Activated naive CD4-positive, alpha-beta T cell treated with anti-CD3 and anti-CD28 coated beads, Interleukin-2, amount 10 ng/mL, durations not matched to agents 7 days and 5 days (primary cell): ENCODE data around the gene PTCH2.
A peak's percentile ranks its signal among the peaks of the same experiment; 100 is the strongest.

Source experiments
- CTCF ChIA-PET: fragments of 350-600 bp; sonication (Branson Sonifier 250); formaldehyde crosslinking; loops from one replicate; lab custom pipeline; 2021; ENCODE audit warnings: antibody characterized with exemption; lab: Charles Lee
- DNase-seq: peaks from one replicate; pipeline ENCODE4 v3.0.0-alpha.2; 2020
- H3K27ac Mint-ChIP-seq: one replicate; pipeline ENCODE4 v1.8.0; 2021; ENCODE audit warnings: mild to moderate bottlenecking, moderate library complexity, mixed read lengths
- H3K27me3 Mint-ChIP-seq: one replicate; pipeline ENCODE4 v1.8.0; 2021; ENCODE audit warnings: mild to moderate bottlenecking, mixed read lengths
- H3K36me3 Mint-ChIP-seq: one replicate; pipeline ENCODE4 v1.8.0; 2021; ENCODE audit warnings: mixed read lengths
- H3K4me1 Mint-ChIP-seq: one replicate; pipeline ENCODE4 v1.8.0; 2021; ENCODE audit warnings: mixed read lengths
- H3K4me3 Mint-ChIP-seq: one replicate; pipeline ENCODE4 v1.8.0; 2021; ENCODE audit warnings: mild to moderate bottlenecking, moderate library complexity, mixed read lengths
- H3K9me3 Mint-ChIP-seq: one replicate; pipeline ENCODE4 v1.8.0; 2021; ENCODE audit warnings: mixed read lengths

The PTCH2 gene

DNA sequence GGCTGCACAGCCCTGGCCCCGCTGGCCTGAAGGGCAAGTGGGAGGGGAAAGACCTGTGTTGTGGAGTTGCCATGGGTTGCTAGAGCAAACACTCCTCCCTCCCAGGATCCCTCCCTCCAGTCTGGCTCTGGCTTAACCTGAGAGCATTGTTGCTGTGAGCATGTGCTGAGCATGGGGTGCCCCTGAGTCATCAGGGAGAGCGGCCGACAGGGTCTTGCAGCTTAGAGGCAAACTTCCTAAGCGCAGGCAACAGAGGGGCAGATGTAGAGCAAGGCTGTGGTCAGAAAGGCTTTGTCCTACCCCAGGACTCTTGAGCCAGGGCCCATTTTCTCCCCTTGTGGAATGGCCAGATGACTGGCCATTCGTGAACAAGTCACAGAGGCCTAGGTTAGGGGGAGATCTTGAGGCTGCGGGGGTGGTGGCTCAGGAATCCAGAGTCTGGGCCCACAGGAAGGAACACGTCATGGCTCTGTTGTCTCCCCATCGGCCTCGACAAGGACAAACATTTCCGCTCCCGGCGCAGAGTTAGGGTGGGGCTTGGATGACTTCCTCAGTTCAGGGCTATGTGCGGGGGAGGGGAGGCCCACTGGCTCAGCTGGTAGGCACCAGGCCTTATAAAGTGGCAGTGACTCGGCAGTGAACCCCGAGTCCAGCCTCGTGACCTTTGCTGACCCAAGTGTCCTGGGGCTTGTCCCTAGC, 35.5 kb downstream of the PTCH2 start:
- no peaks in the 10 kb centered on the region for H3K9me3 Mint-ChIP-seq
- H3K4me3 Mint-ChIP-seq: peak overlapping the region; percentile 67
- peaks cover 89% of the 10 kb centered on the region for H3K4me1 Mint-ChIP-seq
- H3K36me3 Mint-ChIP-seq: peaks cover 61% of the 10 kb centered on the region
- H3K27ac Mint-ChIP-seq: peak overlapping the region; percentile 99
- CTCF ChIA-PET: interaction anchor here (1.2 to 4.5 kb wide), 4 partner anchors 7 to 29 kb away, joined by 3 to 39 read pairs (median 24); partner anchors contain the start of gene PLK3
- DNase-seq: peak; percentile 97
- H3K27me3 Mint-ChIP-seq: no peaks in the 10 kb centered on the region

DNA sequence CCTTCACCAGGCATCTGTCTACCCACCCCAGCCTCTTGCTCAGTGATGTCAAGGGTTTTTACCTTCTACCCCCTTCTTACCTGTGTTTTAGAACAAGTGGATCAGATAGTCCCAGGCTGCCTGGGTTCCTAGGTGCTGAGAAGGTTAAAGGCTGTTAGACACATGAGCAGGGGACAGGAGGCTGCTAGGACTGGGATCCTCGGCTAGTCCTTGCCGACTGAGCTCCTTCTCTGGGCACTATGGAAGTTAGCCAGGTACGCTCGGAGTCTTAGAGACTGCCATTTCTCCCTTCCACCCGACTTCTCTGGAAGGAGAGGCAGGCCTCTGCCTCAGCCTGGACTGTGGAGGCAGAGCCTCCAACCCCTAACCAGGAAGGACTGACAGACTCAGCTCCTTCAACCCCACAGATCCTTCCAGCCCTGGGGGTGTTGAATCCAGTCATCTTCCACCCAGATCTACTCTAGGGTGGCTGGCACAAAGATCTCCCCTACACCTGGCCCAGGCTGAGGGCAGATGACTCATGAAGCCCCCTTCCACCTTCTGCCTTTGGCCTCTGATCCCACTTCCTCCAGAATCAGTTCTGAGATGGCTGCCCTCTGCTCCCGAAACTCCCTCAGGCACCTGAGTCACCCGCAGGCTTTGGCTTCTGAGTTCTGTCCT, 36.2 kb downstream of the PTCH2 start, which contains the start of gene DYNLT4:
Gene DYNLT4, minus strand, starts transcription at position 648 of the 660 bp plus-strand sequence. CDS start 683 bp downstream, outside the sequence.
- Mint-ChIP-seq H3K36me3 (peaks cover 63% of the 10 kb centered on the region), H3K4me1 (peaks cover 91% of the 10 kb centered on the region), H3K27me3 (no peaks in the 10 kb centered on the region), H3K27ac (peak within 1 kb of the TSS; percentile 99), H3K4me3 (peak within 1 kb of the TSS; percentile 67), H3K9me3 (no peaks in the 10 kb centered on the region)
- CTCF ChIA-PET: interaction anchor here (1.2 to 4.5 kb wide), 2 partner anchors 12 to 29 kb away, joined by 3 to 39 read pairs; no protein-coding TSS in a partner anchor
- DNase-seq: no peak

DNA sequence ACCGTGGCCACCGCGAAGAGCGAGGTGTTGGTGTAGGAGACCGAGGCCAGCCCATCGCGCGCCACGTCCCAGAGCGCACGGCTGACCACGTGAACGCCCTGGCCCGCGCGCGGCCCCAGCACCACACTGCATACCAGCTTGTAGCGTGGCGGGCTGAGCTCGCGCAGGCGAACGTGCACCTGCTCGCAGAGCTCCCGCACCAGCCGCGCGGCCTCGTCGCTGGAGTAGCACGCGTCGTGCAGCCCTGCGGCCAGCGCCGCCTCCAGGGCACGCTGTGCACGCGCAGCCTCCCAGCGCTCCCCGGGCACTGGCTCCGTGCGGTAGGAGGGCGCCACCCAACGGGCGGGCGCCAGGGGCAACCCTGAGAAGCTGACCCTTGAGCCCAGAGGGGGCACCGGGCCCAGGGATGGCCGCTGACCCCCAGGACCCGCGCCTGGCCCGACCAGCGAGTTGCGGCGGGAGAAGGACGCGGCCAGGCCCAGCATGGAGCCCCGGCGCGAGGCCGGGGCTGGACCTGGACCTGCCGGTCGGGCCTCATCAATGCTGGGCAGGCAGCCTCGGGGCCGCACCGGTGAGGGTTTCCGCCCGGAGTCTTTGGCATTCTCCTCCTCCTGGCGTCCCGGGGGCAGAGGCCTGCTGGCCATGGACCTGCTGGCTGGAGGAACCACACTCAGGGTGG, 36.9 kb downstream of the PTCH2 start:
- Mint-ChIP-seq H3K27ac (peak overlapping the region; percentile 99), H3K4me3 (no peak overlapping the region), H3K4me1 (peaks cover 86% of the 10 kb centered on the region), H3K27me3 (no peaks in the 10 kb centered on the region), H3K9me3 (no peaks in the 10 kb centered on the region), H3K36me3 (peaks cover 65% of the 10 kb centered on the region)
- no peak for DNase-seq
- CTCF ChIA-PET: interaction anchor here (0.9 to 1.2 kb wide), 2 partner anchors 13 to 30 kb away, joined by 3 read pairs; no protein-coding TSS in a partner anchor

DNA sequence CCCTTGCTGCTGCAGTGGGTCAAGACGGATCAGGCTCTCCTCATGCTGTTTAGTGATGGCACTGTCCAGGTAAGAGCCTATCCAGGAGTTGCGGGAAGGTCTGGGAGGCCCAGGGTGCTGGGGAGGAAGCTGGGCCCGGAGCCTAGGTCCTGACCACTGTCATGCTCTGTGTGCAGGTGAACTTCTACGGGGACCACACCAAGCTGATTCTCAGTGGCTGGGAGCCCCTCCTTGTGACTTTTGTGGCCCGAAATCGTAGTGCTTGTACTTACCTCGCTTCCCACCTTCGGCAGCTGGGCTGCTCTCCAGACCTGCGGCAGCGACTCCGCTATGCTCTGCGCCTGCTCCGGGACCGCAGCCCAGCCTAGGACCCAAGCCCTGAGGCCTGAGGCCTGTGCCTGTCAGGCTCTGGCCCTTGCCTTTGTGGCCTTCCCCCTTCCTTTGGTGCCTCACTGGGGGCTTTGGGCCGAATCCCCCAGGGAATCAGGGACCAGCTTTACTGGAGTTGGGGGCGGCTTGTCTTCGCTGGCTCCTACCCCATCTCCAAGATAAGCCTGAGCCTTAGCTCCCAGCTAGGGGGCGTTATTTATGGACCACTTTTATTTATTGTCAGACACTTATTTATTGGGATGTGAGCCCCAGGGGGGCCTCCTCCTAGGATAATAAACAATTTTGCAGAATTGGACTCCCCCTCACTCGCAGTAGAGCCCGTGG, 37.6 kb downstream of the PTCH2 start:
- no peaks in the 10 kb centered on the region for H3K27me3 Mint-ChIP-seq
- no peak overlapping the region for H3K4me3 Mint-ChIP-seq
- peaks cover 79% of the 10 kb centered on the region for H3K4me1 Mint-ChIP-seq
- no peaks in the 10 kb centered on the region for H3K9me3 Mint-ChIP-seq
- H3K27ac Mint-ChIP-seq: peak overlapping the region; percentile 86
- CTCF ChIA-PET: interaction anchor here (0.9 kb wide), 1 partner anchor 14 kb away, joined by 3 read pairs; no protein-coding TSS in a partner anchor
- peaks cover 66% of the 10 kb centered on the region for H3K36me3 Mint-ChIP-seq
- DNase-seq: no peak

DNA sequence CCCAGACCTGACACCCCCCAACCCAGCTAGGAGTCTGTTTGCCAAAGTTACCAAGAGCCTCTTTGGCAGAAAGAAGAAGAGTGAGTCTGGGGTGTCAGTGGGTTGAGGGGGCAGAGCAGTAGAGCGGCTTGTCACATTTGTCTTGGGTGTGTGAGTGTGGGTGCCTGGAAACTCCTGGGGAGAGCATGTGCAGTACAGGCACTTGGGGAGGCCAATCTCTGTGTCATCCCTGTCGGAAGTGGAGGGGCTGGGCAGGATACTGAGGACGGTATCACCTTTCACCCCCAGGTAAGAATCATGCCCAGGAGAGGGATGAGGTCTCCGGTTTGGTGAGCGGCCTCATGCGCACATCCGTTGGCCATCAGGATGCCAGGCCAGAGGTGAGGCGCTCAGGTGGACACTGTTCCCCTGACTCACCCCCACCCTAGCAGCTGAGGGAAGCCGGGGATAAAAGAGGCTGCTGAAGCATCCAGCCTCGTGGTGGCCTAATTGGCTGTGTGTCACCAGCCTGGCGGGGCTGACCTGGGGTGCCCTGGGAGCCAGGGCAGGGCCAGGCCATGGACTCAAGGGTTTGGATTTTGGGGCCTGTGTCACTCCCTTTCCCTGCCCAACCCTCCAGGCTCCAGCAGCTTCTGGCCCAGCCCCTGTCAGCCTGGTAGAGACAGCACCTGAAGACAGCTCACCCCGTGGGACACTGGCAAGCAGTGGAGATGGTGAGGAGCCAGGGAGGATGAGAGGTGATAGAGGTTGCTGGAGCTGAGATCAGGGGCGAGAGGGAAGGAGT, 39.5 kb downstream of the PTCH2 start:
- no peak for DNase-seq
- H3K4me1 Mint-ChIP-seq: peaks cover 72% of the 10 kb centered on the region
- CTCF ChIA-PET: interaction anchor here (1.4 kb wide), 1 partner anchor 10 kb away, joined by 3 read pairs; no protein-coding TSS in a partner anchor

DNA sequence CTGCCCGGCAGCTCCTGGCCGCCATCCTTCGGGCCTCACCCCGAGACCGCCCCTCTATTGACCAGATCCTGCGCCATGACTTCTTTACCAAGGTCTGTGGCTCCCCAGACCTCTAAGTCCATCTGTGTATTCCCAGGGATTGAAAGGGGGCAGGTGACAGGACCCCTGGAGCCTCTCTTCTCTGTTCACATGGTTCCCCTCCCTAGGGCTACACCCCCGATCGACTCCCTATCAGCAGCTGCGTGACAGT, 40.1 kb downstream of the PTCH2 start:
- Mint-ChIP-seq H3K36me3 (peaks cover 56% of the 10 kb centered on the region), H3K9me3 (no peaks in the 10 kb centered on the region)

More for the DNA sequence above, 39.5 kb downstream of the PTCH2 start:
- Mint-ChIP-seq H3K4me3 (peak overlapping the region; percentile 86), H3K9me3 (no peaks in the 10 kb centered on the region), H3K27me3 (no peaks in the 10 kb centered on the region), H3K36me3 (peaks cover 57% of the 10 kb centered on the region), H3K27ac (peak overlapping the region; percentile 79)

DNA sequence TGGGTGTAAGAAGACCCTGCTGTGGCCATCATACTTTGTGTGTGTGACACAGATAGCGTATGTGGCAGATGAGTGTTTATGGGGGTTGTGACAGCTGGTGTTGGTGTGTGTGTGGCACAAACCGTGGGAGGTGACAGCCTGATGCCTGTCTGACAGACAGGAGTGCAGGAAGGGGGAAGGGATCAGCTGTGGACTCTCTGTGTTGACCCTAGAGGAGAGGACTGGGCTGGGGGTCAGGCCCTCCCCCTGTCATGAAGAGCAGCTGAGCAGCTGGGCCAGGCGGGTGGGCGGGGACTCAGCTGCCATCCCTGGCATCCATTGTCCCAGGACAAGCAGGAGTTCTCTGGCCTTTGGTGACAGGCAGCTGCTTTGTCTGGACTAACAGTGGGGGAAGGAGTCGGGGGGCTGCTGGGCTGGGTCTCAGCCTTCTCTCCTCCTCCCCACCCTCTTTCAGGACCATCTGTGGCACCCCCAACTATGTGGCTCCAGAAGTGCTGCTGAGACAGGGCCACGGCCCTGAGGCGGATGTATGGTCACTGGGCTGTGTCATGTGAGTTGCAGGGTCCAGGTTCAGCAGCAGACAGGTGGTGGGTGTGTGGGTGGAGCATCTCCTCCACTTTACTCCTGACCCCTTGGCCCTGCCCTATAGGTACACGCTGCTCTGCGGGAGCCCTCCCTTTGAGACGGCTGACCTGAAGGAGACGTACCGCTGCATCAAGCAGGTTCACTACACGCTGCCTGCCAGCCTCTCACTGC, 40.6 kb downstream of the PTCH2 start:
- DNase-seq: no peak
- Mint-ChIP-seq H3K27me3 (no peaks in the 10 kb centered on the region), H3K27ac (peak overlapping the region; percentile 97), H3K9me3 (no peaks in the 10 kb centered on the region), H3K36me3 (peaks cover 53% of the 10 kb centered on the region), H3K4me1 (peaks cover 66% of the 10 kb centered on the region), H3K4me3 (peak overlapping the region; percentile 86)
- CTCF ChIA-PET: interaction anchor here (0.9 to 1.4 kb wide), 2 partner anchors 11 to 17 kb away, joined by 3 to 4 read pairs; no protein-coding TSS in a partner anchor

More for the DNA sequence above, 40.1 kb downstream of the PTCH2 start:
- CTCF ChIA-PET: interaction anchor here (0.9 to 1.4 kb wide), 2 partner anchors 10 to 16 kb away, joined by 3 to 4 read pairs; no protein-coding TSS in a partner anchor
- peaks cover 71% of the 10 kb centered on the region for H3K4me1 Mint-ChIP-seq
- peak overlapping the region; percentile 78 for H3K27ac Mint-ChIP-seq
- DNase-seq: no peak
- no peaks in the 10 kb centered on the region for H3K27me3 Mint-ChIP-seq
- peak overlapping the region; percentile 86 for H3K4me3 Mint-ChIP-seq

DNA sequence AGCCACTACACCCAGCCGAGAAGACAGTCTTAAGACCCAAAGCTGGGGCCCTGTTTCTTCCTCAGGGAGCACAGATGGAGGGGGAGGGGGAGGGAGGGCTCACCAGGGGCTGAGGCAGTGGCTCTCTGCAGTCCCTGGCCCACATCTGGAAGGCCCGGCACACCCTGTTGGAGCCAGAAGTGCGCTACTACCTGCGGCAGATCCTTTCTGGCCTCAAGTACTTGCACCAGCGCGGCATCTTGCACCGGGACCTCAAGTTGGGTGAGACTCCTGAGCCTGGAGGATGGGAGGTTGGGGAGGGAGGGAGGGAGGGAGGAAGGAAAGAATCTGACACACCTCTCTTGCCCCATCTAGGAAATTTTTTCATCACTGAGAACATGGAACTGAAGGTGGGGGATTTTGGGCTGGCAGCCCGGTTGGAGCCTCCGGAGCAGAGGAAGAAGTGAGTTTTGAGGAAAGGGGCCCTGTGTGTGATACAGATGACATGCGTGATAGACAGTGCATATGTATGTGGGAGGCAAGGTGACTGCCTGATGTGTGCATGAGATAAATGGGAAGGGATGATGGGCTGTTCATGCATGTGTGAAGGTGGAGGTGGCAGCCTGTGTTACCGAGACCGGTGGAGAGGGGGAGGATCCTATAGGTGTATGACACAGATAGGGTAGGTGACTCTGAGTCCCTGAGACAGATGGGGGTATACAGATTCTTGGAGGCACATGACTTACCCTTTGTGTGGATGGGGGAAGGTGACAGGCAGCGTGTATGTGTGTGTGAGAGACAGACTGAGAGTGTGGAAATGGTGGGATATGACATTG, 41.4 kb downstream of the PTCH2 start:
- peaks cover 58% of the 10 kb centered on the region for H3K4me1 Mint-ChIP-seq
- H3K4me3 Mint-ChIP-seq: peak overlapping the region; percentile 86
- no peaks in the 10 kb centered on the region for H3K27me3 Mint-ChIP-seq
- peak; percentile 53 for DNase-seq
- CTCF ChIA-PET: interaction anchor here (0.6 to 5.1 kb wide), 5 partner anchors 8 to 691 kb away, joined by 4 to 68 read pairs (median 11); partner anchors contain the start of gene BTBD19
- H3K27ac Mint-ChIP-seq: peak overlapping the region; percentile 97
- peaks cover 46% of the 10 kb centered on the region for H3K36me3 Mint-ChIP-seq
- no peaks in the 10 kb centered on the region for H3K9me3 Mint-ChIP-seq

DNA sequence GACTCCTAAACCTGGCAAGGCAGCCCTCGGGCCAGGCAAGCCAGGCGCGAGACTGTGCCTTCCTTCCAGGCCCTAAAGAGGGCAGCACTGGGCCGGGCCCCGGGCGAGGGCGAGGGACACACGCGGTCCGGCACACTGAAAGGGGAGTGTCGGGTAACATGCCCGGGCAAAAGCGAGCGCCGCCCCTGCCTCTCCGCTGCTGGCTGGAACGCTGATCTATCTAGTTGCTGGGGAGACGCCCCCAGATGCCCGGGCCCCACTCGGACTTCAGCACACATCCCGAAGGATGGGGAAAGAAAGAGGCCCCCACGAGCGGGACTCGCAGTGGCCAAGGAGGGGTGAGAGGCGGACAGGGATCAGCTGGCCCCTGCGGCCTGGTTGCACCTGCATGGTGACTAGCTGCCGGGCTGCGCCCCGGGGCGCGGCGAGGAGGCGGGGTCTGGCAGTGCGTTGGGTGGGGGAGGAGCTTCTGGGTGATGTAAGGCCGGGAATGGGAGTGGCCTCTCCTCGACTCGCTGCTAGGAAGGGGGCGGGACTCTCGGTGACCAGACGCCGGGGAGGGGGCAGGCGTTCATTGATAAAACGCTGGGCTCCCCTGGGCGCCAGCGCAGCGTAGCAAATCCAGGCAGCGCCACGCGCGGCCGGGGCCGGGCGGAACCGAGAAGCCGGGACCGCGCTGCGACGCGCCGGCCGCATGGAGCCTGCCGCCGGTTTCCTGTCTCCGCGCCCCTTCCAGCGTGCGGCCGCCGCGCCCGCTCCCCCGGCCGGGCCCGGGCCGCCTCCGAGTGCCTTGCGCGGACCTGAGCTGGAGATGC, 43.1 kb downstream of the PTCH2 start, which contains the start of gene PLK3:
Gene PLK3, plus strand, starts transcription at position 608 of the 815 bp plus-strand sequence. Its CDS starts 87 bp downstream, at position 695.
- DNase-seq: peak; percentile 99
- Mint-ChIP-seq H3K36me3 (peaks cover 37% of the 10 kb centered on the region), H3K27me3 (no peaks in the 10 kb centered on the region), H3K4me1 (peaks cover 48% of the 10 kb centered on the region), H3K27ac (peak within 1 kb of the TSS; percentile 99), H3K4me3 (peak within 1 kb of the TSS; percentile 86), H3K9me3 (no peaks in the 10 kb centered on the region)
- CTCF ChIA-PET: interaction anchor here (0.6 to 5.1 kb wide), 12 partner anchors 9 to 214 kb away, joined by 3 to 68 read pairs (median 8); partner anchors contain the start of genes BTBD19, HECTD3, RNU5D-1 and UROD

DNA sequence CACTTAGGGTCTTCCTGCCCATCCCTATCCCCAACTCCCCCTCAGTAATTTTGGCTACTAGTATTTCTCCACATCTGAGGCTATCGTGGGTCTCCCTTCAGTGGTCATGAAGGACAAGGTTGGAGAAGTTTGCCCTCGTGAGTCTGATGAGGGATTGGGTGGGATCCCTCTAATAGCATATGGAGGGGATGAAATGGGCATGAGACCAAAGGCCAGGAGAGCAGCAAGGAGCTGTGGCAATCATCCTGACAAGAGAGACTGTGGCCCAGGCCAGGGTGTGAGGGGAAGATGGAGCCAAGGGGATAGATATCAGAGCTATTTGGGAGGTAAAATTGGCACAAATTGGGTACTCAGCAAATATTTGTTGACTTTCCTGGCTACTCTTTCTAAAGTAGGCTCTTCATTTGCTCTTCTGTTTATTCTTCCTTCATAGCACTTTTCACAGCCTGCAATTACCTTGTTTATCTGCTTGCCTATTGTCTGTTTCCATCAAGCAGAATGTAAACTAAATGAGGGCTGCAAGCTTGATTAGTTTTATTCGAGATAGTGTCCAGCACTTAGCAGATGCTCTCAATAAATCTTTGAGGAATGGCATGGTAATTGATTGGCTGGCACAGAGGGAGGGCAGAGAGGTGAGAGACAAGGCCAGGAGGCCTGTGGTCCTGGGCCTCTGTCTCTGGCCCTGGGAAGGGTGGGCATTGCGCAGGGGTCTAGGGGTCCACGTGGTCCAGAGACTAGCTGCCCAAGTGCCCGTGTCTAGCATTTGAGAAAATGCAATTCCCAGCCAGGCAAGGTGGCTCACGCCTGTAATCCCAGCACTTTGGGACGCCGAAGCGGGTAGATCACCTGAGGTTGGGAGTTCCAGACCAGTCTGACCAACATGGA, 44.3 kb downstream of the PTCH2 start:
- no peaks in the 10 kb centered on the region for H3K9me3 Mint-ChIP-seq
- peaks cover under 1% of the 10 kb centered on the region for H3K27me3 Mint-ChIP-seq
- H3K27ac Mint-ChIP-seq: peak overlapping the region; percentile 99
- H3K4me1 Mint-ChIP-seq: peaks cover 38% of the 10 kb centered on the region
- DNase-seq: no peak
- CTCF ChIA-PET: interaction anchor here (0.6 to 5.1 kb wide), 8 partner anchors 10 to 216 kb away, joined by 3 to 68 read pairs (median 7); partner anchors contain the start of genes BEST4, BTBD19 and RNU5D-1
- H3K4me3 Mint-ChIP-seq: peak overlapping the region; percentile 86
- peaks cover 28% of the 10 kb centered on the region for H3K36me3 Mint-ChIP-seq
